HCT116 (cell line): ENCODE measurements around the gene ZFYVE1. TPM values are rescaled to one million over a fixed set of nuclear protein-coding genes. Genes with fewer than 3 reads are reported as not detected.

Source experiments
- ATAC-seq: fragments of 200-7000 bp; cut with Tn5 transposase; 2 replicates; pipeline ENCODE4 v1.9.1; 2020; ENCODE audit warnings: mild to moderate bottlenecking, moderate library complexity
- BruUV-seq: library from RNA; stranded (reverse); fragments of 400-500 nt; replicated peaks from 2 replicates; lab custom pipeline; 2021; lab: Mats Ljungman, UMichigan
- CTCF ChIA-PET: fragments of 300-600 bp; sonication (Branson Sonifier 250); formaldehyde crosslinking; loops from one replicate; lab custom pipeline; 2021; ENCODE audit warnings: antibody characterized with exemption; lab: Charles Lee
- POLR2A ChIA-PET: fragments of 300-600, 350-600 bp; sonication (Branson Sonifier 250); formaldehyde crosslinking; loops from one replicate; lab custom pipeline; 2021; ENCODE audit warnings: antibody characterized with exemption; lab: Charles Lee
- RAD21 ChIA-PET, 2 experiments: fragments of 300-600 bp; sonication (Branson Sonifier 250); formaldehyde crosslinking; loops; one replicate each; lab custom pipeline; 2023; ENCODE audit warnings: low total read pairs in 2 of 2; ENCODE audit not compliant: uncharacterized antibody in 2 of 2, unreplicated experiment in 2 of 2, low non-redundant PET in 1 of 2; lab: Charles Lee
- DNase-seq: peaks from one replicate; pipeline ENCODE4 v3.0.0-alpha.2; 2010; ENCODE audit warnings: low read depth, low spot score
- H2AFZ ChIP-seq: fragments of 200-600 bp; shearing (Covaris generic), sonication (generic); 2 replicates; pipeline ENCODE4 v1.6.1; 2017; ENCODE audit warnings: low read depth, mixed run types, mixed read lengths, antibody characterized with exemption, low read length; ENCODE audit not compliant: poor library complexity, severe bottlenecking
- H3K27ac ChIP-seq: 2 replicates; pipeline ENCODE4 v1.5.1; 2012; ENCODE audit warnings: low read depth, low read length
- H3K27me3 ChIP-seq: fragments of 200-600 bp; sonication (generic); 2 replicates; pipeline ENCODE4 v1.6.1; 2016; ENCODE audit warnings: mixed run types, low read length, mixed read lengths; ENCODE audit not compliant: insufficient read depth
- H3K36me3 ChIP-seq, 2 experiments: fragments of 200-500 bp in 1 of 2; fragments of 200-600 bp in 1 of 2; sonication (Bioruptor generic) in 1 of 2; sonication (generic) in 1 of 2; 2 replicates each; pipeline versions ENCODE4 v1.5.1 to v1.6.1; 2014 to 2016; ENCODE audit warnings: low read length in 2 of 2, inconsistent platforms in 1 of 2, mixed read lengths in 1 of 2, mixed run types in 1 of 2; ENCODE audit not compliant: insufficient read depth in 2 of 2, control insufficient read depth in 1 of 2
- H3K4me1 ChIP-seq, 2 experiments: fragments of 200-600 bp in 1 of 2; sonication (generic) in 1 of 2; 2 replicates each; pipeline versions ENCODE4 v1.5.1 to v1.6.1; 2012 to 2017; ENCODE audit warnings: low read length in 2 of 2, inconsistent platforms in 1 of 2, mild to moderate bottlenecking in 1 of 2, mixed read lengths in 1 of 2, mixed run types in 1 of 2, moderate library complexity in 1 of 2; ENCODE audit not compliant: insufficient read depth in 2 of 2, control insufficient read depth in 1 of 2
- H3K4me2 ChIP-seq: fragments of 200-600 bp; sonication (generic); 2 replicates; pipeline ENCODE4 v1.6.1; 2017; ENCODE audit warnings: mixed run types, low read length, mixed read lengths
- H3K4me3 ChIP-seq, 2 experiments: fragments of 200-600 bp in 1 of 2; sonication (generic) in 1 of 2; replicated peaks in 1 of 2; 2 replicates each; pipeline ENCODE4 v1.5.1; 2011 to 2016; ENCODE audit warnings: low read length in 2 of 2, control low read depth in 1 of 2, low read depth in 1 of 2, mild to moderate bottlenecking in 1 of 2, mixed read lengths in 1 of 2, mixed run types in 1 of 2
- H3K79me2 ChIP-seq: fragments of 200-600 bp; sonication (generic); 2 replicates; pipeline ENCODE4 v1.6.1; 2017; ENCODE audit warnings: mild to moderate bottlenecking, mixed run types, low read length, moderate library complexity, mixed read lengths; ENCODE audit not compliant: insufficient read depth
- H3K9ac ChIP-seq: fragments of 200-600 bp; sonication (generic); 2 replicates; pipeline ENCODE4 v1.6.1; 2016; ENCODE audit warnings: low read length, mixed read lengths
- H3K9me2 ChIP-seq: fragments of 200-600 bp; sonication (generic), shearing (Covaris generic); 2 replicates; pipeline ENCODE4 v1.6.1; 2017; ENCODE audit warnings: mixed run types, mild to moderate bottlenecking, moderate library complexity; ENCODE audit not compliant: insufficient read depth
- H3K9me3 ChIP-seq, 2 experiments: fragments of 200-500 bp in 1 of 2; fragments of 200-600 bp in 1 of 2; sonication (Bioruptor generic) in 1 of 2; sonication (generic) in 1 of 2; 2 replicates each; pipeline ENCODE4 v1.6.1; 2014 to 2017; ENCODE audit warnings: low read length in 2 of 2, mixed read lengths in 2 of 2, inconsistent platforms in 1 of 2, low read depth in 1 of 2, mild to moderate bottlenecking in 1 of 2, mixed run types in 1 of 2, moderate library complexity in 1 of 2; ENCODE audit not compliant: control insufficient read depth in 1 of 2, insufficient read depth in 1 of 2
- H4K20me1 ChIP-seq: fragments of 200-600 bp; sonication (generic), shearing (Covaris generic); 2 replicates; pipeline ENCODE4 v1.6.1; 2017; ENCODE audit warnings: mixed run types, mild to moderate bottlenecking, moderate library complexity; ENCODE audit not compliant: insufficient read depth
- CBX3 ChIP-seq: IDR thresholded peaks from 2 replicates; pipeline ENCODE4 v1.6.1; 2012; ENCODE audit warnings: low read depth
- EGR1 ChIP-seq: IDR thresholded peaks from 2 replicates; pipeline ENCODE4 v1.6.1; 2012; ENCODE audit warnings: low read depth
- ELF1 ChIP-seq: IDR thresholded peaks from 2 replicates; pipeline ENCODE4 v1.6.1; 2012; ENCODE audit warnings: low read depth, borderline replicate concordance
- EZH2 ChIP-seq: fragments of 200-600 bp; sonication (generic); IDR thresholded peaks from 2 replicates; pipeline ENCODE4 v1.6.1; 2017; ENCODE audit warnings: antibody characterized with exemption, mixed run types
- EZH2phosphoT487 ChIP-seq: fragments of 200-600 bp; IDR thresholded peaks from 2 replicates; pipeline ENCODE4 v1.6.1; 2018; ENCODE audit warnings: antibody characterized with exemption, borderline replicate concordance
- JUND ChIP-seq: IDR thresholded peaks from 2 replicates; pipeline ENCODE4 v1.6.1; 2012
- POLR2AphosphoS5 ChIP-seq: IDR thresholded peaks from 2 replicates; pipeline ENCODE4 v1.6.1; 2011; ENCODE audit warnings: mild to moderate bottlenecking, low read depth, low read length, moderate library complexity
- SIN3A ChIP-seq: IDR thresholded peaks from 2 replicates; pipeline ENCODE4 v1.6.1; 2012; ENCODE audit warnings: low read depth
- SP1 ChIP-seq: IDR thresholded peaks from 2 replicates; pipeline ENCODE4 v1.6.1; 2012; ENCODE audit warnings: low read depth
- SRF ChIP-seq: IDR thresholded peaks from 2 replicates; pipeline ENCODE4 v1.6.1; 2012; ENCODE audit warnings: low read depth
- TCF7L2 ChIP-seq: IDR thresholded peaks from 2 replicates; pipeline ENCODE4 v1.7.0; 2011; ENCODE audit warnings: borderline replicate concordance, inconsistent platforms; ENCODE audit not compliant: insufficient read depth, insufficient read length; ENCODE audit errors: extremely low read depth
- ZFX ChIP-seq: fragments of 450-650 bp; IDR thresholded peaks from 2 replicates; pipeline ENCODE4 v1.6.1; 2017
- intact Hi-C: fragments of 100-400 bp; cut with micrococcal nuclease; formaldehyde crosslinking; loops from 2 replicates; pipeline ENCODE4 v1.10.0; 2022
- total RNA-seq: library from RNA; stranded (reverse); gene quantifications from one replicate; pipeline ENCODE4 v1.2.1, GENCODE V29; 2021; ENCODE audit not compliant: unreplicated experiment
- TF ChIP-seq, protein P1 (sequence below): IDR thresholded peaks from 2 replicates; pipeline ENCODE4 v1.6.1; 2012
- TF ChIP-seq, protein P2 (sequence below): IDR thresholded peaks from 2 replicates; pipeline ENCODE4 v1.6.1; 2011; ENCODE audit warnings: mild to moderate bottlenecking, low read length, moderate library complexity; ENCODE audit not compliant: insufficient replicate concordance; ENCODE audit errors: extremely low read depth

The ZFYVE1 gene
- total RNA-seq, 1 experiment from 2014 or later: 7.7 TPM

DNA sequence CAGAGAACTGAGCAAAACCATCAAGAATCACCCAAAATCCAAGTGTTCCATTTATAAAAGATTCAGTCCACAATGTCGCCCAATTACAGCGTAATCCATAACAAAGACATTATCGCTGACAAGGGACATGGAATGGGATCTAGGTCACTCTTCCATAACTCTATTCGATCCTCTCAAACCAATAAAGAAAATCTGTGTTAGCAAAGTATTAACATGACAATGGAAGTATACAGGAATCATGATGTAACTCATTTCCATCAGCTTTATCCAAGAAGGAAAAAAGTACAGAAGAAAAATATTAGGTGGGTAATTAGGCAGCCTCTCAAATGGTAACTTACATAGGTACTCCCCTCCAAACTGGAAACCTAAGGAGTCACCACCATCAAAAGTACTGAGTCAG lies 4.9 kb downstream of the ZFYVE1 start:
- DNase-seq: no peak
- Histone ChIP-seq H3K27ac (no peak overlapping the region), H3K9ac (no peak overlapping the region), H3K36me3 (peaks cover 0 to 3% of the 10 kb centered on the region in 2 experiments; a peak in 1 of 4 replicates), H3K9me3 (no peaks in the 10 kb centered on the region), H3K4me1 (peaks cover 3 to 15% of the 10 kb centered on the region in 2 experiments; a peak in 3 of 4 replicates), H3K4me3 (no peak overlapping the region), H4K20me1 (no peaks in the 10 kb centered on the region), H3K4me2 (no peak overlapping the region), H3K27me3 (no peaks in the 10 kb centered on the region), H2AFZ (no peak overlapping the region), H3K79me2 (no peaks in the 10 kb centered on the region), H3K9me2 (no peaks in the 10 kb centered on the region)
- BruUV-seq: no TSS peak
- intact Hi-C loops: no loop called here
- ChIA-PET POLR2A (interaction anchor here (1.2 kb wide), 1 partner anchor 59 kb away, joined by 3 read pairs; no protein-coding TSS in a partner anchor), RAD21 (no interaction called here), CTCF (no interaction called here)
- ATAC-seq: no peak
- no peak for TF ChIP-seq EZH2phosphoT487
- no peak for TF ChIP-seq ELF1
- TF ChIP-seq SRF: no peak
- no peak for TF ChIP-seq TCF7L2
- no peak for TF ChIP-seq EGR1
- TF ChIP-seq, protein P1, sequence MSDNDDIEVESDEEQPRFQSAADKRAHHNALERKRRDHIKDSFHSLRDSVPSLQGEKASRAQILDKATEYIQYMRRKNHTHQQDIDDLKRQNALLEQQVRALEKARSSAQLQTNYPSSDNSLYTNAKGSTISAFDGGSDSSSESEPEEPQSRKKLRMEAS: no peak
- no peak for TF ChIP-seq ZFX
- TF ChIP-seq SIN3A: no peak
- no peak for TF ChIP-seq EZH2
- TF ChIP-seq POLR2AphosphoS5: no peak
- TF ChIP-seq JUND: no peak
- TF ChIP-seq CBX3: no peak
- TF ChIP-seq, protein P2, sequence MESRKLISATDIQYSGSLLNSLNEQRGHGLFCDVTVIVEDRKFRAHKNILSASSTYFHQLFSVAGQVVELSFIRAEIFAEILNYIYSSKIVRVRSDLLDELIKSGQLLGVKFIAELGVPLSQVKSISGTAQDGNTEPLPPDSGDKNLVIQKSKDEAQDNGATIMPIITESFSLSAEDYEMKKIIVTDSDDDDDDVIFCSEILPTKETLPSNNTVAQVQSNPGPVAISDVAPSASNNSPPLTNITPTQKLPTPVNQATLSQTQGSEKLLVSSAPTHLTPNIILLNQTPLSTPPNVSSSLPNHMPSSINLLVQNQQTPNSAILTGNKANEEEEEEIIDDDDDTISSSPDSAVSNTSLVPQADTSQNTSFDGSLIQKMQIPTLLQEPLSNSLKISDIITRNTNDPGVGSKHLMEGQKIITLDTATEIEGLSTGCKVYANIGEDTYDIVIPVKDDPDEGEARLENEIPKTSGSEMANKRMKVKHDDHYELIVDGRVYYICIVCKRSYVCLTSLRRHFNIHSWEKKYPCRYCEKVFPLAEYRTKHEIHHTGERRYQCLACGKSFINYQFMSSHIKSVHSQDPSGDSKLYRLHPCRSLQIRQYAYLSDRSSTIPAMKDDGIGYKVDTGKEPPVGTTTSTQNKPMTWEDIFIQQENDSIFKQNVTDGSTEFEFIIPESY: no peak
- no peak for TF ChIP-seq SP1
